Gastroesophageal sphincter (tissue), 2 donors: ENCODE data around the gene EFEMP1.

Source experiments
- POLR2A ChIP-seq, 2 donors: fragments of 450-650 bp; IDR thresholded peaks; one replicate each; pipeline ENCODE4 v1.6.1; 2017; ENCODE audit warnings: antibody characterized with exemption in 2 of 2, mild to moderate bottlenecking in 2 of 2, moderate library complexity in 1 of 2
- POLR2AphosphoS5 ChIP-seq: sonication (generic); formaldehyde crosslinking; IDR thresholded peaks from one replicate; pipeline ENCODE4 v1.6.1; 2017; ENCODE audit warnings: antibody characterized with exemption

- TF ChIP-seq POLR2AphosphoS5: no peak
- no peak for TF ChIP-seq POLR2A (IDR thresholded peaks at IDR 0.05)
Observed at GRCh38 chr2:55907686-55908085, 15.9 kb downstream of the EFEMP1 start.
